Measurements from ENCODE around the gene KRTAP3-1. TPM values are rescaled to one million over a fixed set of nuclear protein-coding genes. Genes with fewer than 3 reads are reported as not detected.

Gene KRTAP3-1
- total RNA-seq, 1 experiment from 2014 or later, result not detected

DNA sequence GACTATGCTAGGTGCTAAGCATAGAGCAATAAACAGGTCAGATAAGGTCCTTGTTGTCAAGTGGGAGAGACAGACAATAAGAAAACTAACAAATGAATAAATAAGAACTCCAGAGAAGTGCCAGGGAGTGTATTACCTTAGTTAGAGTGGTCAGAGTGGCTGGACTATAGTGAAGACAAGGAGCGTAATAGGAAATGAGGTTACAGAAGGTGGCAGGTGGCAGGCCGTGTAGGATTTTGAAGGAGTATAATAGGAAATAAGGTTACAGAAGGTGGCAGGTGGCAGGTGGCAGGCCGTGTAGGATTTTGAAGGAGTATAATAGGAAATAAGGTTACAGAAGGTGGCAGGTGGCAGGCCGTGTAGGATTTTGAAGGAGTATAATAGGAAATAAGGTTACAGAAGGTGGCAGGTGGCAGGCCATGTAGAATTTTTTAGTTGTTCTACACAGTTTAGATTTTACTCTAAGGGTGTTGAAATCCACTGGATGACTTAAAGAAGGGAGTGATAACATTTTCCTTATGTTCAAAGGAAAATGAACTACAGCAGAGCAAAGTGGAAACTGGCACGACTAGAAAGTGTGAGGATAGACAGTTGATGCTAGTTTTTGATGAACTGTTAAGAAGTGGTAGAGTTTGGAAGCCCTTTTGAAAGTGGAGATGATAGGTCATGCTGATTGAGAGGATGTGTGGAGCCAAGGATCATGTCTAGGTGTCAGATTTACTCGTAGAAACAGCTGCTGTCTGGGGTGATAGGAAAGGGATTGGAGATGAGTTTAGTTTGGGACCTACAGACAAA lies 3.6 kb upstream of the KRTAP3-1 start:
- H3K36me3 ChIP-seq (ENCODE audit: insufficient read depth, low read length), result no peaks in the 10 kb centered on the region
- H3K9ac ChIP-seq (ENCODE audit: low read length), result no peak overlapping the region
- no peaks in the 10 kb centered on the region for H3K9me2 ChIP-seq (replicated peaks; ENCODE audit: insufficient read depth, low read length)
- no peak overlapping the region for H2AFZ ChIP-seq (ENCODE audit: low read length)
- H3K4me3 ChIP-seq (ENCODE audit: low read length), result no peak overlapping the region
- no peaks in the 10 kb centered on the region for H4K20me1 ChIP-seq (ENCODE audit: insufficient read depth, low read depth, low read length)
- no peaks in the 10 kb centered on the region for H3K27me3 ChIP-seq (ENCODE audit: low read length)
- DNase-seq, result no peak
- H3K79me2 ChIP-seq (ENCODE audit: low read length), result no peaks in the 10 kb centered on the region
- H3K9me3 ChIP-seq (ENCODE audit: low read length), result no peaks in the 10 kb centered on the region
- no peak overlapping the region for H3K4me2 ChIP-seq (ENCODE audit: low read depth, low read length, poor library complexity, severe bottlenecking)
- H3K27ac ChIP-seq (ENCODE audit: low read length), result no peak overlapping the region
- H3K4me1 ChIP-seq (ENCODE audit: low read length), result no peaks in the 10 kb centered on the region

DNA sequence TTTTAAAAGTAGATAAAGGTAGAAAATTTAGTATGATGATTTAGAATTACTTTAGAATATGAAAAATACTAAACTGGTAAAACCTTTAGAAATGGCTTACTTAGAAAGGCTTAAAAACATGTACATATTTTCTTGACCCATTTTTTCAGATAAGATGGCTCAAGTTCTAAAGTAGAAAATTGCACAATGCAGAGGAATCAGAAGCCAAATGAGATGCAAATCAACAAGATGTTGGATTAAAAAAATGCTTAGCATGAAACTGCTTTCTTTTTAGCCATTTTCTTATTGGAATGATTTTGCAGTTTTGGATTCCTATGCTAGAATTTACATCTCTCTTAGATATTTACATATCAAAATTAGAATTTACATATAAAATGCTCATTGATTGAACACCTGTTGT lies 1.5 kb upstream of the KRTAP3-1 start:
- DNase-seq, result no peak
- H3K9me3 ChIP-seq (ENCODE audit: low read length), result no peaks in the 10 kb centered on the region
- H3K27ac ChIP-seq (ENCODE audit: low read length), result no peak overlapping the region
- no peaks in the 10 kb centered on the region for H4K20me1 ChIP-seq (ENCODE audit: insufficient read depth, low read depth, low read length)
- no peaks in the 10 kb centered on the region for H3K36me3 ChIP-seq (ENCODE audit: insufficient read depth, low read length)
- H3K4me3 ChIP-seq (ENCODE audit: low read length), result no peak overlapping the region
- H3K9me2 ChIP-seq (replicated peaks; ENCODE audit: insufficient read depth, low read length), result no peaks in the 10 kb centered on the region
- no peak overlapping the region for H2AFZ ChIP-seq (ENCODE audit: low read length)
- no peak overlapping the region for H3K4me2 ChIP-seq (ENCODE audit: low read depth, low read length, poor library complexity, severe bottlenecking)
- H3K4me1 ChIP-seq (ENCODE audit: low read length), result no peaks in the 10 kb centered on the region
- no peaks in the 10 kb centered on the region for H3K79me2 ChIP-seq (ENCODE audit: low read length)
- H3K9ac ChIP-seq (ENCODE audit: low read length), result no peak overlapping the region
- no peaks in the 10 kb centered on the region for H3K27me3 ChIP-seq (ENCODE audit: low read length)

DNA sequence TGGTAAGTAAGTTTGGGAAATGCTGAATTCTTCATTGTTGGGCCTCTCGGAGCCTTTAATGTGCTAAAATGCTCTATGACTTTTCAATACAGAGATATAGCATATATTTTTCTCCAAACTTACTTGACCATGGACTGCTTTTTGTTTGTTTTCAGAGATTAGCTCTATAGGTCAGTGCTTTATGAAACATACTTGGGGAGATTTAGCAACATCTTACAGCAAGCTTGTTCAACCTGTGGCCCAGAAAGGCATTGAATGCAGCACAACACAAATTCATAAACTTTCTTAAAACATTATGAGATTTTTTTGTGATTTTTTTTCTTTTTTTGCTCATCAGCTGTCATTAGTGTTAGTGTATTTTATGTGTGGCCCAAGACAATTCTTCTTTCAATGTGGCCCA lies 1.0 kb upstream of the KRTAP3-1 start:
- no peaks in the 10 kb centered on the region for H3K4me1 ChIP-seq (ENCODE audit: low read length)
- H2AFZ ChIP-seq (ENCODE audit: low read length), result no peak overlapping the region
- DNase-seq, result no peak
- no peaks in the 10 kb centered on the region for H3K27me3 ChIP-seq (ENCODE audit: low read length)
- no peak overlapping the region for H3K4me2 ChIP-seq (ENCODE audit: low read depth, low read length, poor library complexity, severe bottlenecking)
- H3K4me3 ChIP-seq (ENCODE audit: low read length), result no peak overlapping the region
- no peak overlapping the region for H3K9ac ChIP-seq (ENCODE audit: low read length)
- no peaks in the 10 kb centered on the region for H3K9me3 ChIP-seq (ENCODE audit: low read length)
- no peaks in the 10 kb centered on the region for H3K9me2 ChIP-seq (replicated peaks; ENCODE audit: insufficient read depth, low read length)
- H3K36me3 ChIP-seq (ENCODE audit: insufficient read depth, low read length), result no peaks in the 10 kb centered on the region
- H3K79me2 ChIP-seq (ENCODE audit: low read length), result no peaks in the 10 kb centered on the region
- H3K27ac ChIP-seq (ENCODE audit: low read length), result no peak overlapping the region
- H4K20me1 ChIP-seq (ENCODE audit: insufficient read depth, low read depth, low read length), result no peaks in the 10 kb centered on the region

DNA sequence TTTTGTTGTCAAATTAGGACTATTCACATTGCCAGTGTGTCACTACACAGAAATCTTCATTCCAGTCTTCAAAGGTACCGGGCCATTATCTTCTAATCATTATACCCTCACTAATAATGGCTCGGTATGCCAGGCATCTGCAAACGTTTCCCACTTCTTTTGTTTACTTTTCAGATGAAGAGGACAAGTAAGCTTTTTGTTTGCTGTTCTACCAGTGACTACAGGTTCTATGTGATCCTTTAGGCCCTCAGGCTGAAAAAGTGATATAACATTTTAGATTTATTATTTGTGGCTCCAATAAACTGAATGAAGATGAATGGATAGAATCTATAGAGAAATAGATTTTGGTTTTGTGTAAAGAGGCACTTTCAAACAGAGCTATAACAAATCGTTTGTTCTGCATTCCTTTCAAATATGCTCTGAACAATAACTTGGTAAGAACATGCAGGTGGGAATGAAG lies 403 bp upstream of the KRTAP3-1 start:
- no peaks in the 10 kb centered on the region for H3K4me1 ChIP-seq (ENCODE audit: low read length)
- H3K4me2 ChIP-seq (ENCODE audit: low read depth, low read length, poor library complexity, severe bottlenecking), result no peak overlapping the region
- no peaks in the 10 kb centered on the region for H3K9me3 ChIP-seq (ENCODE audit: low read length)
- H3K79me2 ChIP-seq (ENCODE audit: low read length), result no peaks in the 10 kb centered on the region
- H3K9ac ChIP-seq (ENCODE audit: low read length), result no peak overlapping the region
- H3K9me2 ChIP-seq (replicated peaks; ENCODE audit: insufficient read depth, low read length), result no peaks in the 10 kb centered on the region
- no peaks in the 10 kb centered on the region for H4K20me1 ChIP-seq (ENCODE audit: insufficient read depth, low read depth, low read length)
- H3K36me3 ChIP-seq (ENCODE audit: insufficient read depth, low read length), result no peaks in the 10 kb centered on the region
- no peak overlapping the region for H3K27ac ChIP-seq (ENCODE audit: low read length)
- H3K27me3 ChIP-seq (ENCODE audit: low read length), result no peaks in the 10 kb centered on the region
- no peak overlapping the region for H3K4me3 ChIP-seq (ENCODE audit: low read length)
- no peak for DNase-seq
- H2AFZ ChIP-seq (ENCODE audit: low read length), result no peak overlapping the region

DNA sequence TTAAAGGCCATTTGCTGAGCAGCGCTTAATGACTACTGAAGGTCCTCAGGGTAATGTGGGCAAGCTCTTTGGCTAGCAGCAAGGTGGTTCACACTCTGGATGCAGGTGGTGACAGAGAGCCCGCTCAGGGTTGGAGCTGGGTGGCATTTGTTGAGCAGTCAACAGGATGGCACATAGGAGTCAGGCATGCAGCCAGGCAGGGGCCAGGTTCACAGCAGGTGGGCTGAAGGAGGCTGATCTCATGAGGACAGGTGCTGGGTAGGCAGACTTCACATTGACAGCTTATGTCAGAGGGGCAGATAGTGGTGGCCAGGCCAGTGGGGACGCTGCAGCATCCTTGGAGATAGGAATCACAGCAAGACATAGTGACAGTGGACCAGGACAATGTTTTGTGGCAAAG lies 4.5 kb downstream of the KRTAP3-1 start:
- H3K9me2 ChIP-seq (replicated peaks; ENCODE audit: insufficient read depth, low read length), result no peaks in the 10 kb centered on the region
- H3K4me3 ChIP-seq (ENCODE audit: low read length), result no peak overlapping the region
- H3K79me2 ChIP-seq (ENCODE audit: low read length), result no peaks in the 10 kb centered on the region
- no peak for DNase-seq
- no peak overlapping the region for H3K4me2 ChIP-seq (ENCODE audit: low read depth, low read length, poor library complexity, severe bottlenecking)
- no peak overlapping the region for H3K9ac ChIP-seq (ENCODE audit: low read length)
- H3K27me3 ChIP-seq (ENCODE audit: low read length), result no peaks in the 10 kb centered on the region
- H3K27ac ChIP-seq (ENCODE audit: low read length), result no peak overlapping the region
- H3K36me3 ChIP-seq (ENCODE audit: insufficient read depth, low read length), result no peaks in the 10 kb centered on the region
- no peaks in the 10 kb centered on the region for H3K4me1 ChIP-seq (ENCODE audit: low read length)
- no peaks in the 10 kb centered on the region for H3K9me3 ChIP-seq (ENCODE audit: low read length)
- no peak overlapping the region for H2AFZ ChIP-seq (ENCODE audit: low read length)
- H4K20me1 ChIP-seq (ENCODE audit: insufficient read depth, low read depth, low read length), result no peaks in the 10 kb centered on the region

DNA sequence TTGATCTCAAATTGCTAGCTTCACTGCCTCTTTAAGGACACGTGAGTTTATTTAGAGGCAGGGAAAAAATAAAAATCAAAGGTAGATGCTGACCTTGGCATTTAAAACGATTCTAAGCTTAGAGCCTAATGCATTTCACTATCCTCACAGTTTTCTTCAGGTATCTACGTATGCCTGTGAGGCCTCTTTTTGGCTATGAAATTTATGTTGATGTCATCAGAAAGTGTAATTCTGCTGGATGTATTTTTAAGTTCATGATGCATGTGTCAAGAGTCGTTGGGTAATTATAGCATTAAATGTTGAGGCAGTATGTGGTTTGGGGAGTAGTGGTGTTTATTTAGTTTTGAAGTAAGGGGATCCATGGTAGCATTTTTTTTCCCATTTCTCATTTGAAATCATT lies 5.0 kb downstream of the KRTAP3-1 start:
- Histone ChIP-seq H2AFZ (ENCODE audit: low read length) (no peak overlapping the region), H3K9me3 (ENCODE audit: low read length) (no peaks in the 10 kb centered on the region)

DNA sequence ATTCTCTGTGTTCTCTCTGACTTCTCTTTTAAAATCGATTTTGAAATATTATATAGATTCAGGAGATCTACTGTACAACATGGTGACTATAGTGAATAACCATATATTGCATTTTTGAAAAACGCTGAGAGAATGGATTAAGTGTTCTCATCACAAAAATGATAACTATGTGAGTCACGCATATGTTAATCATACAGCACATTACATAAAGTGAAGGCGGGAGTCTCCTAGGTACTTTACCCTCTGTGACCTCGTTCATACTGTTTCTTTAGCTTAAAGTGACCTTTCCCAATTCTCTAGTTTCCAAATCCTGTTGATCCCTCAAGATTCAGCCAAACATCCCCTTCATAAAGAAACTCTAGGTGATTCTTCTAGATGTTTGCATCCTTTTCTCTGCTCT lies 6.1 kb downstream of the KRTAP3-1 start:
- no peak overlapping the region for H3K9ac ChIP-seq (ENCODE audit: low read length)
- H3K4me1 ChIP-seq (ENCODE audit: low read length), result no peaks in the 10 kb centered on the region
- H3K79me2 ChIP-seq (ENCODE audit: low read length), result no peaks in the 10 kb centered on the region
- no peak overlapping the region for H2AFZ ChIP-seq (ENCODE audit: low read length)
- no peaks in the 10 kb centered on the region for H3K9me2 ChIP-seq (replicated peaks; ENCODE audit: insufficient read depth, low read length)
- H3K36me3 ChIP-seq (ENCODE audit: insufficient read depth, low read length), result no peaks in the 10 kb centered on the region
- H4K20me1 ChIP-seq (ENCODE audit: insufficient read depth, low read depth, low read length), result no peaks in the 10 kb centered on the region
- H3K4me2 ChIP-seq (ENCODE audit: low read depth, low read length, poor library complexity, severe bottlenecking), result no peak overlapping the region
- no peak overlapping the region for H3K27ac ChIP-seq (ENCODE audit: low read length)
- H3K4me3 ChIP-seq (ENCODE audit: low read length), result no peak overlapping the region
- no peak for DNase-seq
- H3K27me3 ChIP-seq (ENCODE audit: low read length), result no peaks in the 10 kb centered on the region
- no peaks in the 10 kb centered on the region for H3K9me3 ChIP-seq (ENCODE audit: low read length)

More for the DNA sequence above, 5.0 kb downstream of the KRTAP3-1 start:
- Histone ChIP-seq H3K9me2 (replicated peaks; ENCODE audit: insufficient read depth, low read length) (no peaks in the 10 kb centered on the region), H3K27ac (ENCODE audit: low read length) (no peak overlapping the region), H3K4me3 (ENCODE audit: low read length) (no peak overlapping the region), H4K20me1 (ENCODE audit: insufficient read depth, low read depth, low read length) (no peaks in the 10 kb centered on the region), H3K36me3 (ENCODE audit: insufficient read depth, low read length) (no peaks in the 10 kb centered on the region), H3K4me2 (ENCODE audit: low read depth, low read length, poor library complexity, severe bottlenecking) (no peak overlapping the region), H3K4me1 (ENCODE audit: low read length) (no peaks in the 10 kb centered on the region), H3K9ac (ENCODE audit: low read length) (no peak overlapping the region), H3K27me3 (ENCODE audit: low read length) (no peaks in the 10 kb centered on the region), H3K79me2 (ENCODE audit: low read length) (no peaks in the 10 kb centered on the region)
- DNase-seq, result no peak

DNA sequence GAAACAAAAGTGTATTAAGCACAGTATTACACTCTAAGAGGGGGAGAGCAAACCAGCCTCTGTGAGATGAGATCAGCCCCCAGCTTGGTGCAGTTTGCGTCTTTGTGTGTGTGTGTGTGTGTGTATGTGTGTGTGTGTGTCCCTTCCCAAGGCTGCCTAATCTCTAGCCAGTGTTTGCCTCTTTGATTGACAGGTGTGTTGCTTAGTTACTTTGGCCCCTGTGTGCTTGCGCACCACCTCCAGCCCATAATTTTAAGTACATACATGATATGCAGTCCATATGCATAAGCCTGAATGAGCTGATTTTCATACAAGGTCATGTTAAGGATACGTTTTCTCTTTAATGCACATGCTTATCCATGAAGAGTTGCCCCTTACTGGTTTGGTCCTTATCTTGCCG lies 7.1 kb downstream of the KRTAP3-1 start:
- no peak overlapping the region for H2AFZ ChIP-seq (ENCODE audit: low read length)
- H3K4me2 ChIP-seq (ENCODE audit: low read depth, low read length, poor library complexity, severe bottlenecking), result no peak overlapping the region
- no peak for DNase-seq
- H3K79me2 ChIP-seq (ENCODE audit: low read length), result no peaks in the 10 kb centered on the region
- no peaks in the 10 kb centered on the region for H3K9me2 ChIP-seq (replicated peaks; ENCODE audit: insufficient read depth, low read length)
- H3K4me3 ChIP-seq (ENCODE audit: low read length), result no peak overlapping the region
- H3K9me3 ChIP-seq (ENCODE audit: low read length), result no peaks in the 10 kb centered on the region
- no peaks in the 10 kb centered on the region for H3K27me3 ChIP-seq (ENCODE audit: low read length)
- no peaks in the 10 kb centered on the region for H4K20me1 ChIP-seq (ENCODE audit: insufficient read depth, low read depth, low read length)
- H3K36me3 ChIP-seq (ENCODE audit: insufficient read depth, low read length), result no peaks in the 10 kb centered on the region
- H3K9ac ChIP-seq (ENCODE audit: low read length), result no peak overlapping the region
- H3K27ac ChIP-seq (ENCODE audit: low read length), result no peak overlapping the region
- no peaks in the 10 kb centered on the region for H3K4me1 ChIP-seq (ENCODE audit: low read length)
